WERI-Rb-1 (cell line): ENCODE measurements around the gene CPLX4.

Experiments used
- DNase-seq: peaks from one replicate; pipeline ENCODE4 v3.0.0-alpha.2; 2020
- H3K27ac ChIP-seq: fragments of 250-450 bp; sonication (Bioruptor Pico); 2 replicates; pipeline ENCODE4 v1.5.1; 2020; ENCODE audit warnings: mild to moderate bottlenecking, moderate library complexity
- H3K27me3 ChIP-seq: fragments of 250-450 bp; sonication (Bioruptor Pico); 2 replicates; pipeline ENCODE4 v1.5.1; 2021; ENCODE audit warnings: mild to moderate bottlenecking, low read depth, moderate library complexity; ENCODE audit not compliant: insufficient read depth, severe bottlenecking
- H3K36me3 ChIP-seq: fragments of 250-450 bp; sonication (Bioruptor Pico); 2 replicates; pipeline ENCODE4 v1.5.1; 2020; ENCODE audit warnings: mild to moderate bottlenecking, moderate library complexity
- H3K4me3 ChIP-seq: 2 replicates; pipeline ENCODE4 v1.5.1; 2011; ENCODE audit warnings: low read depth, mild to moderate bottlenecking, control low read depth, low read length
- H3K9me3 ChIP-seq: fragments of 250-450 bp; sonication (Bioruptor Pico); 2 replicates; pipeline ENCODE4 v1.5.1; 2021; ENCODE audit warnings: mild to moderate bottlenecking, moderate library complexity; ENCODE audit not compliant: severe bottlenecking
- TF ChIP-seq, protein P1 (sequence below): IDR thresholded peaks from 2 replicates; pipeline ENCODE4 v1.5.1; 2011; ENCODE audit warnings: low read depth, mild to moderate bottlenecking, control low read depth, inconsistent platforms, low read length

The CPLX4 gene

DNA sequence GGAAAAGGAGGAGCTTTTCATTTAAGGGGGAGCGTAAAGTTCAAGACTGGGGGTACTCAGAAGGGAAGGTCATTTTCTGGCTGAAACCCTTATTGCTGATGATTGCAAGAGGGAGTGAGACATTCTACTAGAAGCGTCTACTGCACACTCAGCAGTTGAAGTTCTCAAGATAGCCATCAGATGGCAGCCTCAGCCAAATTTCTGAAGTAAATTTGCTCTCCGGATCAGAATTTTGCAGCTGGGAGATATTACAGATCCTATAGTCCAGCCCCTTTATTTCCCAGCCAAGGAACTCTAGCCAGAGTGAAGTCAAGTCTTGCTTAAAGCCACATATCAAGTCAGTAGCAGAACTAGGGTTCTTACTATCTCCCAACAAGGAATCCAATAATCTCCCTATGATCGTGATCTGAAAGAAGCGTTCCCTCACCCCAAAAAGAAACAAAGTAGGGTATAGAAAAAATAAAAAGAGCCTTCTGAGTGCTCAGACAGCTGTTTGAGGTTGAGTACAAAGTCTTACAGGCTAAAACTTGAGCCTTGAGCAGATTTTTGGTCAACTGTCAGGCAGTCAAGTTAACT lies 69.2 kb downstream of the CPLX4 start:
- TF ChIP-seq, protein P1, sequence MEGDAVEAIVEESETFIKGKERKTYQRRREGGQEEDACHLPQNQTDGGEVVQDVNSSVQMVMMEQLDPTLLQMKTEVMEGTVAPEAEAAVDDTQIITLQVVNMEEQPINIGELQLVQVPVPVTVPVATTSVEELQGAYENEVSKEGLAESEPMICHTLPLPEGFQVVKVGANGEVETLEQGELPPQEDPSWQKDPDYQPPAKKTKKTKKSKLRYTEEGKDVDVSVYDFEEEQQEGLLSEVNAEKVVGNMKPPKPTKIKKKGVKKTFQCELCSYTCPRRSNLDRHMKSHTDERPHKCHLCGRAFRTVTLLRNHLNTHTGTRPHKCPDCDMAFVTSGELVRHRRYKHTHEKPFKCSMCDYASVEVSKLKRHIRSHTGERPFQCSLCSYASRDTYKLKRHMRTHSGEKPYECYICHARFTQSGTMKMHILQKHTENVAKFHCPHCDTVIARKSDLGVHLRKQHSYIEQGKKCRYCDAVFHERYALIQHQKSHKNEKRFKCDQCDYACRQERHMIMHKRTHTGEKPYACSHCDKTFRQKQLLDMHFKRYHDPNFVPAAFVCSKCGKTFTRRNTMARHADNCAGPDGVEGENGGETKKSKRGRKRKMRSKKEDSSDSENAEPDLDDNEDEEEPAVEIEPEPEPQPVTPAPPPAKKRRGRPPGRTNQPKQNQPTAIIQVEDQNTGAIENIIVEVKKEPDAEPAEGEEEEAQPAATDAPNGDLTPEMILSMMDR, result peak; percentile 81

DNA sequence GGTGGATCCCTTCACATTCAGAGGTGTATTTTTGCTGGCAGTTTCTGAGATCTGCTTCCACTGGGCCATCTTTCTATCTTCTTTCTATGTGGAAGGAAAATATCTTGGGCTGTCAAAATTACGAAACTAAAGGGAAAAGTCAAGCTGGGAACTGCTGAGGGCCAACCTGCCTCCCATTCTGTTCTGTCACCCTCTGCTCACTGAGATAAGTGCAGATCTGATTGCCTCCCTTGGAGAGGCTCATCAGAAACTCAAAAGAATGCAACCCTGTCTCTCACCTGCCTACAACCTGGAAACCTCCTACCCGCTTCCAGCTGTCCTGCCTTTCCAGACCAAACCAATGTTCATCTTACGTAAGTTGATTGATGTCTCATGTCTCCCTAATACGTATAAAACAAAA lies 71.7 kb downstream of the CPLX4 start:
- Histone ChIP-seq H3K27me3 (no peaks in the 10 kb centered on the region), H3K9me3 (peaks cover 3% of the 10 kb centered on the region), H3K27ac (no peak overlapping the region), H3K36me3 (no peaks in the 10 kb centered on the region), H3K4me3 (no peak overlapping the region)
- TF ChIP-seq, protein P1, result no peak
- DNase-seq, result no peak

More for the DNA sequence above, 69.2 kb downstream of the CPLX4 start:
- peaks cover 3% of the 10 kb centered on the region for H3K9me3 ChIP-seq
- H3K4me3 ChIP-seq, result no peak overlapping the region
- no peak overlapping the region for H3K27ac ChIP-seq
- no peaks in the 10 kb centered on the region for H3K27me3 ChIP-seq
- DNase-seq, result peak; percentile 83
- no peaks in the 10 kb centered on the region for H3K36me3 ChIP-seq
